BJ (cell line): Measurements from ENCODE around the gene KCNG2. TPM values are rescaled to one million over a fixed set of nuclear protein-coding genes. Genes with fewer than 3 reads are reported as not detected.

Experiments used
- CTCF ChIA-PET: fragments of 350-600 bp; formaldehyde crosslinking; extraction: SDS; loops from one replicate; lab custom pipeline; 2021; ENCODE audit warnings: antibody characterized with exemption, inconsistent platforms; lab: Yijun Ruan, JAX
- POLR2A ChIA-PET: fragments of 300-600 bp; sonication (Branson Sonifier 250); formaldehyde crosslinking; extraction: SDS; loops from one replicate; lab custom pipeline; 2021; ENCODE audit warnings: antibody characterized with exemption; lab: Charles Lee
- DNase-seq: peaks from one replicate; pipeline ENCODE4 v3.0.0-alpha.2; 2011; ENCODE audit warnings: low read depth
- H3K27me3 ChIP-seq: 2 replicates; pipeline ENCODE4 v1.6.0; 2011; ENCODE audit warnings: low read length; ENCODE audit not compliant: control insufficient read depth, insufficient read depth
- H3K36me3 ChIP-seq: 2 replicates; pipeline ENCODE4 v1.5.1; 2011; ENCODE audit warnings: low read length; ENCODE audit not compliant: control insufficient read depth, insufficient read depth
- H3K4me3 ChIP-seq: 2 replicates; pipeline ENCODE4 v1.5.1; 2011; ENCODE audit warnings: low read depth, mild to moderate bottlenecking, control low read depth, low read length
- CTCF ChIP-seq: IDR thresholded peaks from 2 replicates; pipeline ENCODE4 v1.5.1; 2011; ENCODE audit warnings: low read depth, mild to moderate bottlenecking, control low read depth, inconsistent platforms, low read length, moderate library complexity; ENCODE audit not compliant: insufficient read depth
- polyA plus RNA-seq: library from polyadenylated mRNA; depleted of rRNA; stranded (reverse); fragments of >200 nt; gene quantifications from 2 replicates; pipeline ENCODE4 v1.2.3, GENCODE V29; 2011

KCNG2 gene
- polyA plus RNA-seq, 1 experiment = not detected

- no peak for DNase-seq
- Histone ChIP-seq H3K27me3 (no peaks in the 10 kb centered on the region), H3K36me3 (peaks cover 12% of the 10 kb centered on the region), H3K4me3 (no peak overlapping the region)
- TF ChIP-seq CTCF = no peak
- CTCF ChIA-PET = no interaction called here
- POLR2A ChIA-PET = no interaction called here
Observed at GRCh38 chr18:79927607-79928562, 130.1 kb downstream of the KCNG2 start.

GRCh38 chr18:79928563-79928960 is 130.8 kb downstream of the KCNG2 start:
- POLR2A ChIA-PET = no interaction called here
- Histone ChIP-seq H3K36me3 (peaks cover 12% of the 10 kb centered on the region), H3K4me3 (no peak overlapping the region), H3K27me3 (no peaks in the 10 kb centered on the region)
- TF ChIP-seq CTCF = no peak
- DNase-seq = no peak
- CTCF ChIA-PET = no interaction called here

GRCh38 chr18:79930020-79930642 is 132.4 kb downstream of the KCNG2 start:
- DNase-seq = no peak

GRCh38 chr18:79931475-79931874 is 133.7 kb downstream of the KCNG2 start:
- CTCF ChIA-PET = no interaction called here
- POLR2A ChIA-PET = no interaction called here
- no peak for DNase-seq
- Histone ChIP-seq H3K36me3 (peaks cover 15% of the 10 kb centered on the region), H3K4me3 (no peak overlapping the region), H3K27me3 (no peaks in the 10 kb centered on the region)
- no peak for TF ChIP-seq CTCF

More at GRCh38 chr18:79930020-79930642, 132.4 kb downstream of the KCNG2 start:
- H3K36me3 ChIP-seq = peaks cover 13% of the 10 kb centered on the region
- CTCF ChIA-PET = no interaction called here
- H3K4me3 ChIP-seq = no peak overlapping the region
- H3K27me3 ChIP-seq = no peaks in the 10 kb centered on the region
- no peak for TF ChIP-seq CTCF
- POLR2A ChIA-PET = no interaction called here

- Histone ChIP-seq H3K36me3 (peaks cover 18% of the 10 kb centered on the region), H3K4me3 (no peak overlapping the region), H3K27me3 (no peaks in the 10 kb centered on the region)
- no peak for DNase-seq
- TF ChIP-seq CTCF = no peak
- ChIA-PET POLR2A (no interaction called here), CTCF (no interaction called here)
Observed at GRCh38 chr18:79932907-79933306, 135.2 kb downstream of the KCNG2 start.
